BJ (cell line): ENCODE measurements around the gene SLC11A1. TPM values are rescaled to one million over a fixed set of nuclear protein-coding genes. Genes with fewer than 3 reads are reported as not detected.

Source experiments
- CTCF ChIA-PET: fragments of 350-600 bp; formaldehyde crosslinking; extraction: SDS; loops from one replicate; lab custom pipeline; 2021; ENCODE audit warnings: antibody characterized with exemption, inconsistent platforms; lab: Yijun Ruan, JAX
- POLR2A ChIA-PET: fragments of 300-600 bp; sonication (Branson Sonifier 250); formaldehyde crosslinking; extraction: SDS; loops from one replicate; lab custom pipeline; 2021; ENCODE audit warnings: antibody characterized with exemption; lab: Charles Lee
- DNase-seq: peaks from one replicate; pipeline ENCODE4 v3.0.0-alpha.2; 2011; ENCODE audit warnings: low read depth
- H3K27me3 ChIP-seq: 2 replicates; pipeline ENCODE4 v1.6.0; 2011; ENCODE audit warnings: low read length; ENCODE audit not compliant: control insufficient read depth, insufficient read depth
- H3K36me3 ChIP-seq: 2 replicates; pipeline ENCODE4 v1.5.1; 2011; ENCODE audit warnings: low read length; ENCODE audit not compliant: control insufficient read depth, insufficient read depth
- H3K4me3 ChIP-seq: 2 replicates; pipeline ENCODE4 v1.5.1; 2011; ENCODE audit warnings: low read depth, mild to moderate bottlenecking, control low read depth, low read length
- CTCF ChIP-seq: IDR thresholded peaks from 2 replicates; pipeline ENCODE4 v1.5.1; 2011; ENCODE audit warnings: low read depth, mild to moderate bottlenecking, control low read depth, inconsistent platforms, low read length, moderate library complexity; ENCODE audit not compliant: insufficient read depth
- polyA plus RNA-seq: library from polyadenylated mRNA; depleted of rRNA; stranded (reverse); fragments of >200 nt; gene quantifications from 2 replicates; pipeline ENCODE4 v1.2.3, GENCODE V29; 2011

Gene SLC11A1
- polyA plus RNA-seq, 1 experiment: 0.23 TPM

GRCh38 chr2:218357236-218358177 lies 24.6 kb upstream of the SLC11A1 start:
- H3K4me3 ChIP-seq: no peak overlapping the region
- CTCF ChIA-PET: interaction anchor here (0.7 to 15.7 kb wide), 19 partner anchors 7 to 172 kb away, joined by 3 to 244 read pairs (median 7); partner anchors contain the start of gene TMBIM1
- DNase-seq: no peak
- 0 out of 2 replicates have a peak, but pooled peaks cover 2% of the 10 kb centered on the region for H3K27me3 ChIP-seq
- no peaks in the 10 kb centered on the region for H3K36me3 ChIP-seq
- TF ChIP-seq CTCF: no peak
- POLR2A ChIA-PET: interaction anchor here (0.6 kb wide), 1 partner anchor 669 kb away, joined by 3 read pairs; no protein-coding TSS in a partner anchor

GRCh38 chr2:218360453-218360852 lies 21.6 kb upstream of the SLC11A1 start:
- POLR2A ChIA-PET: no interaction called here
- CTCF ChIA-PET: interaction anchor here (2.1 to 15.7 kb wide), 2 partner anchors 60 to 87 kb away, joined by 5 to 244 read pairs; partner anchors contain the start of gene TMBIM1
- no peak for DNase-seq

DNA sequence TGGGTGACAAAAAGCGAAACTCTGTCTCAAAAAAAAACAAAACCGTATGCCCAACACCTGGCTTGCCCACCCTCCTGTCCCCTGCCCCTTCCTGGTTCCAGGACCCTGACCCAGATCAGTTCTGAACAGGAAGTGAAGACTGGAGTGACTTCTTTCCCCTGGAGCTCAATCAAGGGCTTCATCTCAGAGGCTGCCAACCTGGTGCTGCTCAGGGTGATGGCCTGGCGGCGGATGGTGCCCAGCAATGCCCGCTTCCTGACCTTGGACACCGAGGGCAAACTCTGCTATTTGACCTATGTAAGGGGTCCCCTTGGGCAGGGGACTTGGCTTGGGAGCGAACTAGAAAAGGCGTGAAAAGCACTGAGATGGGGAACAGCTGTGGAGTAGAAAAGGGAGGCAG lies 19.5 kb upstream of the SLC11A1 start:
- Histone ChIP-seq H3K27me3 (no peaks in the 10 kb centered on the region; the same call in 1 of the 2 replicates), H3K36me3 (no peaks in the 10 kb centered on the region), H3K4me3 (no peak overlapping the region)
- ChIA-PET CTCF (interaction anchor here (2.1 to 15.7 kb wide), 2 partner anchors 62 to 90 kb away, joined by 5 to 244 read pairs; partner anchors contain the start of gene TMBIM1), POLR2A (no interaction called here)
- no peak for DNase-seq
- no peak for TF ChIP-seq CTCF

More at GRCh38 chr2:218360453-218360852, 21.6 kb upstream of the SLC11A1 start:
- no peak for TF ChIP-seq CTCF
- Histone ChIP-seq H3K4me3 (no peak overlapping the region), H3K27me3 (peaks cover 2% of the 10 kb centered on the region; the same call in 1 of the 2 replicates), H3K36me3 (no peaks in the 10 kb centered on the region)

- no peaks in the 10 kb centered on the region for H3K36me3 ChIP-seq
- H3K27me3 ChIP-seq: no peaks in the 10 kb centered on the region; the same call in 1 of the 2 replicates
- ChIA-PET POLR2A (no interaction called here), CTCF (interaction anchor here (1.0 to 15.7 kb wide), 3 partner anchors 11 to 64 kb away, joined by 3 to 244 read pairs (median 4); partner anchors contain the start of gene TMBIM1)
- DNase-seq: no peak
- H3K4me3 ChIP-seq: no peak overlapping the region
- no peak for TF ChIP-seq CTCF
Observed at GRCh38 chr2:218363736-218364135, 18.3 kb upstream of the SLC11A1 start.

GRCh38 chr2:218364196-218364595 lies 17.9 kb upstream of the SLC11A1 start:
- CTCF ChIA-PET: interaction anchor here (1.0 to 15.7 kb wide), 4 partner anchors 7 to 64 kb away, joined by 3 to 244 read pairs (median 4); partner anchors contain the start of genes CATIP and TMBIM1
- Histone ChIP-seq H3K4me3 (no peak overlapping the region), H3K27me3 (no peaks in the 10 kb centered on the region; the same call in 1 of the 2 replicates), H3K36me3 (no peaks in the 10 kb centered on the region)
- no peak for TF ChIP-seq CTCF
- DNase-seq: no peak
- POLR2A ChIA-PET: no interaction called here
